ENCODE measurements around the gene WDR33.

The WDR33 gene

DNA sequence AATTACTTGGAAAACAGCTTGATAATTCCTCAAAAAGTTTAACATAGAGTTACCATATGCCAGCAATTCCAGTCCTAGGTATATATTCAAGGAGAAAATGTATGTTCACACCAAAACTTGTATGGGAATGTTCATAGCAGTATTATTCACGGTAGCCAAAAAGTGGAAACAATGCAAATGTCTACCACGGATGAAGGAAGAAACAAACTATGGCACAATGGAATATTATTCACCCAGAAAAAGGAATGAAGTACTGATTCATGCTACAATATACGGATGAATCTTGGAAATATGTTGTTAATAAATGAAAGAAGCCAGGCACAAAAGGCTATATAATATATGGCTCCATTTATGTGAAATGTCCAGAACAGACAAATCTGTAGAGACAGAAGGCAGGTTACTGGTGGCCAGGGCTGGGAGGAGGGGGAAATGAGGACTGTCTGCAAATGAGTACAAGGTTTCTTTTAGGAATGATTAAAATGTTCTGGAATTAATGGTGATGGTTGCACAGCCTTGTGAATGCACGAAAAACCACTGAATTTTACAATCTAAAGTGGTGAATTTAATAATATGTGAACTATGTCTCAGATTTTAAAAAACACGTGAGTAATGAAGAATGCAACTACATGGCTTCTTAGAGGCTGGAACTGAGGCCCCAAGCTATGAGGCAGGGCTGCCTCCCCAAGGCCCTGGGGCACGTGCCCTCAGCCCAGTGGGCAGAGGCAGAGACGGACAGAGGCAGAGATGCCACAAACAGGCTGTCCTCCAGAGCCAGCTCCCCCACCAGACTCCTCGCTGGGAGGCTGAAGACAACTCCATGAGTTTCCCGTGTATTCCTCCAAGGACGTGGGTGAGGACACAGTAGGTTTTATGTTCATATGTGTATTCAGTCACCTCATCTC is 140.7 kb downstream of the WDR33 start:
- no peak for FAIRE-seq

DNA sequence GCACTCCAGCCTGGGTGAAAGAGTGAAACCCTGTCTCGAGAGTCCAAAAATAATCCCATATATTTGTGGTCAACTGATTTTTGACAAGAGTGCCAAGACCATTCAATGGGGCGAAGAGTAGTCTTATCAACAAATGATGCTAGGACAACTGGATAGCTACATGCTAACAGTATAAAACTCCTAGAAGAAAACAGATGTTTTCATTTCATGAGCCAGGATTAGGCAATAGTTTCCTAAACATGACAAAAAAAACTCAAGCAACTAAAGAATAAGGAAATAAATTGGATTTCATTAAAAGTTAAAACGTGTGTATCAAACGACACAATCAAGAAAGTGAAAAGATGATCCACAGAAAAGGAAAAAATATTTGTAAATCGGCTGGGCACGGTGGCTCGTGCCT is 141.9 kb downstream of the WDR33 start:
- no peak for FAIRE-seq

DNA sequence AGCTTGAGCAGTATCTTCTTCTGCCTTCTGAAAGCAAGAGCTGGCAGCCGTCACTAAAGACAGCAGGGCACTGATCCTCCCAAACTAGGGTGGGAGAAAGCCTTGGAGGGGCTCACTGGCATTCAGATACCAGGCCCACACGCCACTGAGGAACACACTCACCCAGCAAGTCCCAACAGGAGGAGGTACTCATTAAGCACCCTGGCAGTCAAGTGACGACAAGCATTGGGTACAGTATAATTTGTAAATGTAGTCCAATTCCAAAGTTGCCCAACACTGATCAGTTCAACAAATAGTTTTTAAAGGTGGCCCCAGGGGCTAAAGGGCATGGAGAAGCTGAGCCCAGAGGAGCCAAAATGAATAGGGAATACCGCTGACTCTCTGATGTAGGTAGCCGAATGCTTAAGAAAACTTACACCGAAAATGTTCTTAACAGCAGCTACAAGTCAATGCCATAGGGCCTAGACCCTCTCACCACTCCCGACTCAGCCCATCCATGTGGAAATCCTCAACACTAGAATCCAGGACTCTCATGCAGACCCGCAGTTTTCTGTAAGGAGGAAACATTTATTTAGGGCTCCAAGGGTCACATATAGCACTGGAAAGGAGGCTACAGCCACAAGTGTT is 145.6 kb downstream of the WDR33 start:
- no peak for FAIRE-seq

DNA sequence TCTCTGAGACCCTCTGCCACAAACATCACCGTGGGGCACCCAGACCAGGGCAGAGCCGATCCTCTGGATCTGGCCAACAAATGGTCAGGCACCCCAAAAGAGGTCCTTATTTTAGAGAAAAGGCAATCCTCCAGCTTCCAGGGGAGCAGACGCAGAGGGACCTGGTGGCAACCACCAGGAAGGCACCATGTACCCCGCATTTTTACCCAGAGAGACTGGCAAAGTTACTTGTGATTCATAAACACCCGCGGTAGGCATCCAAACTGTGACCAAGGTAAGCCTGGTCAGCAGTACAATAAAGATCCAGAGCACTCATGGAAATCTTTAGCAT is 146.1 kb downstream of the WDR33 start:
- FAIRE-seq = no peak

DNA sequence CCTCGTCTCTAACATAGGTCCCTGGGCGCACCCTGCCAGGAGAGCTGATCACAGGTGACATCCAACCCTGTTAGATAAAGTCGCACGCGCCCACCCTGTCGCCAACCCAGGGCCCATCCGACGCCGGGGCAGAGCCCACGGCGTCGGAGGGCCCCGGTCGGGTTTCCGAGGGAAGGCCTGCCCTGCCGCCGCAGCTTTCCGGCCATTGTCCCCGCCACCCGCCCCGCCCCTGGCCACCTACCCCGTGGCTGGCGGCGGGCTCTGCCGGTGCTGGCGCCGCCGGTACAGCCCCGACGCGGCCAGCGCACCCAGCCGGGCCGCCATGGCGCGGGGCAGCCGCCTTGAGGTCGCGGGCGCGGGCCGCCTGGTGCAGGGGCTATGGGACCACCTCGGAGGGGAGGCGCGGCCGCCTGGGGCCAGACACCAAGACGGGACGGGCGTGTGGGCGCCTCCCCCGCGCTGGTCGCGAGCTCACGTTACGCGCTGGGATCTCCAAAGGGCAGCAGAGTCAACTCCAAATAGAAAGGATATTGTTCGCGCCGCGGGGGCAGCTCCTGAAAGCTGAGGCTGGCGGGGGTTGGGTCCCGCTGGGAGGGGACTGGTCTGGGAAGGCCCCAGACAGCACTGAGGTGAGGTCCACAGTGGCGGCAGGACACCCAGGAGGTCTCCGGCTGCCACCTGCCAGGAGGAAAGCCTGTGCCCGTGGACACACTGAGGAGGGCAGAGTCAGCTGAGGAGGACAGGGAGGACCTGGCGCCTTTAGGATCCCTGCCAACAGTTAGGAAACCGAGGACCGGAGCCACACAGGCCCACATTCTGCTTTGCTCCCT is 146.7 kb downstream of the WDR33 start:
- FAIRE-seq = no peak

DNA sequence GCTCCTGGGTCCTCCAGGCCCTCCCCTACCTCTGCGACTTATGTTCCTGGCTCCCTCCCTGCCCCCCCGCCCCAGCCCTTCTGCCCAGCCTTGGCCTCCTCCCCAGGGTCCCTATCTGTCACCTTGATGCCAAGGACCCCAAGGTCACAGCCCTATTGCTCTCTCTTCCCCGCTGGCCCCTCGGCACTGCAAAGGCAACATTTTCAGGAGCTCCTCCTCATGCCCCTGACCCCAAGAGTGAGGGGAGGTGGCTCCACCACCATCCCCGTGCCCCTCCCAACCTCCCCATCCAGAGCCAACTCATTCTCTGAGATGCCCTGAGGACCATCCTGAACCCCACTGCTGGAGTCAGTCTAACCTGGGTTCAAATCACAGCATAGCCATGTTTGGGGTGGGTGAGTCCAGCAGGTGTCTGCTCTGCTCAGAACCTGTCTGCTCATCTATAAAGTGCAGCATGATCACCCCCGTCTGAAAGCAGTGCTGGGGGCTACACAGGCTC is 147.4 kb downstream of the WDR33 start:
- no peak for FAIRE-seq

DNA sequence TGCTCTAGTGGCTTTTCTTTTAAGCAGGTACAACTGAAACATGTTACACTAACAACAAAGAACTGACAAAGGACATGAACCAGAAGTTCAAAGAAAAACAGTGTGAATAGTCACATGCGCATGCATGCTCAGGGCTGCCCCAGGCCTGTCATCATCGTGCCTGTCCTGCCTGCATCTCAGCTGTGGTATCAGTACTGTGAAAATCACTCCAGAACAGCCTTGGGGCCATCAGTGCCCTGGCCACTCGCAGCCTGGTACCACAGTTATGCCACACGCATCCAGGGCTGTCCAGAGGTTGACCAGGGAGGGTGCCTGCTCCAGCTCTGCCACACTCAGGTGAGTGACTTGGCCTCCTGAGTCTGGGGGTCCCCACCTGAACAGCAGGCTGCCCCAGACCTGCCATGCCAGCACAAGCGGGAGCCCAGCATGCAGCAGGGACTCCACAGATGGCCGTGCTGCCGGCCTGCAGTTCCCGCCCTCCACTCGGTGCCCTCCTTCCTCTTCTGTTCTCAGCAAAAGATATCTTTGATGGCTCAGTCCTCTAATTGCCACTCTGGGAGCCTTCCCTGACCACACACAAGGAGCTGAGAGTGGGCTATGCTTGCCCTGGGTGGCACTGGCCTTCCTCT is 147.9 kb downstream of the WDR33 start:
- no peak for FAIRE-seq

DNA sequence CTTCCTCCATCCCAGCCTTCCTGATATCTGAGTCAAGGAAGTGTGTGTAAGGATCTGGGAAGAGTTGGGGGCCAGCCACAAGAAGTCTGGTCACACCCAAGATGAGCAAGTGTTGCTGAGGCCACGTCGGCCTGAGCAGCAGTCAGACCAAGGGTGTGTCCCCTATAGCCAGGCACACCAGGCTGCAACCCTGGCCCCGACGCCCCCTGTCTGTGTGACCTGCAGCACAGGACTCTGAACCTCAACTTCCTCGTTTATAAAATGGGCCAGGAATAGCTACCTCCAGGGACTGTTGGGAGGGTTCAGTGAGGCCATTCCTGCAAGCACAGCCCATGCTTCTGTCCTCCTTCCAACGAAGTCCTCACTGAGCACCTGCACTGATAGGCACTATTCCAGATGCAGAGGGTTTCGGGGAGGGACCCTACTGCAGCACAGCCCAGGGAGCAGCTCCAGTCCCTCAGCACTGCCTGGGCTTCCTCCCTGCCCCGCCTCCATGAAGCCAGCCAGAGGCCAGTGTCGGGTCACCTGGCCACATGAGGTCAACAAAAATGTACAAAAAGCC is 148.9 kb downstream of the WDR33 start:
- FAIRE-seq = no peak

DNA sequence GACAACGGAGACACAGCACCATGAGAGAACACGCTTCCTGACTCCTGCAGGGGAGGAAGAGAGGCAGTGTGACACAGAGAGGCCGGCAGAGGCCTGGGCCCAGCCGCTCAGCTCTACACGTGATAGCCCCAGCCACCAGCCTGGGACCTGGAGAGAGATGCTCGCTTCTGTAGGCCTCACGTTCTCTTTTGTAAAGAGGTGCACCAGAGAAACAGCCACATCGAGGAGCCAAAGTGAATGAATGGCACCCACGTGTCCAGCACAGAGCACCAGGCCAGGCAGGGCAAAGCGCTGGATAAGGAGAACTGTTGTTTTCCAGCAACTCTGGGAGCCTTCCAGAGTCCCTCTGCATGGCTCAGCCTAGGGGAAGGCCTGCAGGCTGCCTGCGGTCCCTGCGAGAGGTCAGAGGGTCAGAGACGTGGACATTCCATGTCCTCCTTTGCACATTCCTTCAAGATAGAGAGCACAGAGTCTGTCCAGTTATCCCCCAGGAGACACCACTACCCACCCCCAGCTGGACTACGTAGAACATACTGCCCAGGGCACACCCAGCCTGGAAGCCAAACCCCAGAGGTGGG is 149.8 kb downstream of the WDR33 start:
- no peak for FAIRE-seq

DNA sequence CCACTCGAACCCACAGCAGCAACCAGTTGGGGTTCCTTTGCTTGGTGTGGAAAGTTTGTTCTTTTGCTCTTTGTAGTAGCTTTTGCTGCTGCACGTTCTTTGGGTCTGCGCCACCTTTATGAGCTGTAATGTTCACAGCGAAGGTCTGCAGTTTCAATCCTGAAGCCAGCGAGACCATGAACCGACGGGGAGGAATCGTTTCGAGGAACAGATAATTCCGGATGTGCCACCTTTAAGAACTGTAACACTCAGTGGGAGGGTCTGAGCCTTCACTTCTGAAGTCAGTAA is 150.7 kb downstream of the WDR33 start:
- FAIRE-seq = no peak

DNA sequence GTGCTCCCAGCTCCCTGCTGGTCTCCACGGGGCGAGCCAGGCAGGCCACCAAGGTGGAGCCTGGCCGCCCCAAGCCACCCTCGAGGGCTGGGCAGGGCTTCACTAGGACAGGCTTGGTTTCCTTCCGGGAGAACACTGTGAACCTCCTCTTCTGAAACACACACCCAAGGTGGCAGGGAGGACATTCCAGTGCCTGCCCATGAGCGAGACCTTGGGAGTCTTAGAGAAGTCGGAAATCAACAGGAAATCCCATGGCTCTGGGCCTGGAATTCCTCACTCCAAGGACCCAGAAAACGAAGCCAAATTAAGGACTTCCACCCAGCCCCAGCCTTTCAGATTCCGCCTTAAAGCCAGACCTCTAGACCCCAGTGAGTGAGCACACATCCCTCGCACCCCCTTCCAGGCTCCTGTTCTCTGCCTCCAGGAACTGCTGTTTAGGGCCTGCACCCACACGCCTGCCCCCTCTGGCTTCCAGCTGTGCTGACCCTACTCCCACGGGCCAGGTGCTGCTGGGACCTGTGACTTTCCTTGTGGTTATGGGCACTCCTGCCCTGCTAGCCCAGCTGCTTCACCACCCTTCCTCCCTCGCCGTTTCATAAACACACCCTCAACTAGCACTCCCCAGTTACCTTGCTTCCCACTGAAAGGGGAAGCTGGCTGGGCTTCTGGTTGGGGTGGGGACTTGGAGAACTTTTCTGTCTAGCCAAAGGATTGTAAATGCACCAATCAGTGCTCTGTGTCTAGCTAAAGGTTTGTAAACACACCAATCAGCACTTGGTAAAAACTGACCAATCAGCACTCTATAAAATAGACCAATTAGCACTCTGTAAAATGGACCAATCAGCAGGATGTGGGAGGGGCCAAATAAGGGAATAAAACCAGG is 151.3 kb downstream of the WDR33 start:
- no peak for FAIRE-seq

DNA sequence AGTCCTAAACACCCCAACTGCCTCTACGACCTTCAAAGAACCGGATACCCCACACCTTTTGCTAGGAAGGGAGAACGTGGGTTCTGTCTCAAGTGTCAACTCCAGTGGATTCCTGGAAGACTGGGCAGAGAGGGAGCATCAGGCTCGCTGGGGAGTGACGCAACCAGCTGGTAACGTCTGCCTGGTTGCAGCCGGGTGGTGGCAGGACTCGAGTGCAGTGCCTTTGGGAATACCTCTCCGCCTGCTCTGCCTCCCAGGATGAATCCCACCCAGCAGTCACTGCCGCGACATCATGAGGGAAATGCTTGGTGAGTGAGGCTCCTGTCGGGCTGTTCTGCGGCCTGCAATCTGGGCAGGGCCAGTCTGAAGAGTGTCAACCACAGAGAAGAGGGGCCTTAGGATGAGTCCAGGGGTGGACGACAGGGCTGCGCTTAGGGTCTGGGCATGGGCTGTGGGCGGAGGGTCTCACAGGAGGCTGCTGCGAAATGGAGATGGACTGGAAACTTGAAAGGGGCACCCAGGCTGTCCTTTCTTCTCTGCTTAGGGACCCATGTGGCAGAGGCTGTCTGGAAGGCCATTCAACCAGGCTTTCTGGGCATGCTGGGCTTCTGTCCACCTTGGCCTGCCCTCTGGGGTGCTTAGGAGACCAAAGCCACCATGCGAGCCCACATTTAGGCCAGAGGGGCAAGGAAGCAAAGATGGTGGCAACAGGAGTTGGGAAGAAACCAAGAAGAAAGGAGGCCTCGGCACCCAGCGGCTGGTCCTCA is 152.1 kb downstream of the WDR33 start:
- FAIRE-seq = no peak

DNA sequence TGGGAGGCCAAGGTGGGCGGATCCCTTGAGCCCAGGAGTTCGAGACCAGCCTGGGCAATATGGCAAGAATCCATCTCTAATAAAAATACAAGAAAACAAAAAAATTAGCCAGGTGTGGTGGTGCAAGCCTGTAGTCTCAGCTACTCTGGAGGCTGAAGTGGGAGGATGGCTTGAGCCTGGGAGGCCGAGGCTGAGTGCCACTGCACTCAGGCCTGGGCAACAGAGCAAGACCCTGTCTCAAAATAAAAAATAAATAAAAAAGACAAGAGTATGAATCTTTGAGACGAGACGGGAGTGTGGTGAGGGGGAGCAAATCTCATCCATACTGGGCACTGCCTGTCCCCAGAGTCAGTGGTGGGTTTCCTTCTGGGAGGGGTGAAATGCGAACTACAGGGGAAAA is 152.8 kb downstream of the WDR33 start:
- no peak for FAIRE-seq

DNA sequence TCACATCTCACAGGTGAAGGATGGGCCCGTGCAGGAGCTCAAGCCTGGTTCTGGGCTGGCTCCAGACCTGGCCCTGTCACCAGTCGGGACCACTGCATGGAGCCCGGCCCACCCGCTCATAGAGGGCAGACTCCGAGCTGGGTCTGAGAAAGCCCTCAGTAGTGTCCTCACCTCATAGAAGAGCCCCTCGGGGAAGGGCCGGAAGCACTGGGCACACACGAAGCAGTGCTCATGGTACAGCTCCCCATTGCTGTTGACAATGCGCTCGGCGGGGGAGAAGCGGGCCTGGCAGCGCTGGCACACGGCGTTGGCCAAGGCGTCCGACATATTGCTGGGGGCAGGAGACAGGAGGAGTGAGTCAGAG is 153.8 kb downstream of the WDR33 start:
- no peak for FAIRE-seq

DNA sequence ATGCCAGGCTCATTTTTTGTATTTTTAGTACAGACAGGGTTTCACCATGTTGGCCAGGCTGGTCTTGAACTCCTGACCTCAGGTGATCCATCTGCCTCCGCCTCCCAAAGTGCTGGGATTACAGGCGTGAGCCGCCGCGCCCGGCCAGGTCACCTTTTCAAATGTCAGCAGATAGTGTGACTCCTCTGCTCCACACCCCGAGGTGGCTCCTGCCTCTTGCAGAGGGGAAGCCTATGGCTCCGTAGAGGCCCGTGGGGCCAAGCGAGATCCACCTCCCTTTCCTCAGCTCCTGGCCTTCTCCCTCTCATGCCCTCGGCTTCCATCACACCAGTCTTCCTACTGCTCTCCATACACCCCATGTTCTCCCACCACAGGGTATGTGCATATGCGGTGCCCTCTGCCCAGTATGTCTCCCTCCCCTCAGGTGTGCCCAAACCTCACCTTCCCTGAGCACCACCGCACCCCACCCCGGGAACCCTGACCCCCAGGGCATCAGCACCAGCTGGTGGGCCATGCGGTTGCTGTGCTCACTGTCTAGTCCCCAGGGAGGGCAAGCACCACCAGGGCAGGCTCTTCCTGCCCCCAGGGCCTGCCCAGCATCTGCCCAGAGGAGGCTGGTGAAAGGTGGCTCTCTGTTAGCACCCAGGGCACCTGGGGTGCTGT is 154.3 kb downstream of the WDR33 start:
- no peak for FAIRE-seq

DNA sequence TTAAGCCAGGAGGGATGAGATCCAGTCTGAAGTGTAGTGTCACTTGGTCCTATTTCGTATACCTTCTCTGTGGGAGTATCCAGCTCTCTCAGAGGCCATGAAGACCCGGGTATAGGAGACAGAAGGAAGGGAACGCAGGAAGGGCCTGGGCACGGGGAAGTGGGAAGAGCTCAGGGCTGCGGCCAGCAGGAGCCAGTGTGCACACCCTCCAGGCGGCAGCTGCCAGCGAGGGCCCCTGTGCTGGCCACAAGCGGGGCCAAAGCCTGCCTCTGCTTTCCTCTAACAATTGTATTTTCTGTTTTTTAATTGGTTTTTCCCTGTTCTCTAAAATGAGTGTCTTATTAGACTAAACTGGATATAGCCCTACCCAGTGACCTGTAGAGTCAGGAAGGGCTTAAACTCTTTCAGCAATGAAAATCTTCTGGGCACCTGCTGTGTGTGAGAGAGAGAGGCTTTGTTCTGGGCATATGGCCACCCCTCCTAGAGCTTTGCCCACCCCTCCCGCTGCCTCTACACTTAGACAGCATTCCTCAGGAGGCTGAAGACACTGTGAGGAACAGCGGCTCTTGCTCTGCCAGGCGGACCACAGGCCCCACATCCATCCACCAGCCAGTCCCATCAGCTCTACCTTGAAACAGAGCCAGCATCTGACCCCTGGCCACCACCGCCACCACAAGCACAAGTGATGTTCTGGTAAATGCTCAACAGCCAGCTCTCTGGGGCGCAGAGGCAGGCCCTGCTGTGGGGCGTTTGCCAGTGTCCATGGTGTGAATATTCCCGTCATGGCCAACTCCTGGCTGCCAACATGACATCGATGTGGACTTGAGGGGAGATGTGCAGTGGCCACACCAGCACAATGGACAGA is 155.5 kb downstream of the WDR33 start:
- FAIRE-seq = no peak

DNA sequence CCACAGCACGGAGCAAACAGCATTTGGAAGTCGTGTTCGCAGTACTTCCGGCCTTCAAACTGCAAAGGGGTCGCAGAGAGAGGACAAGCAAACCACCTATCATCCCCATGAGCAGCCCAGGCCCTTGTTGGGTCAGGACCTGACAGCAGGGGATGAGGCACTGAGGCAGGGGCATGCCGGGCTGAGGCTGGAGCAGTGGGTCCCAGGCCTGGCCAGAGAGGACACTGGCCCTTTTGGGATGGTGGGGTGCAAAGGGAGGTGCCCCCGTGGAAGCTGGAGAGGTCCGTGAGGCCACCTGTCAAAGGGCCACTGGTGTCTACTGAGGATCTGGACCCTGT is 156.2 kb downstream of the WDR33 start:
- FAIRE-seq = no peak

DNA sequence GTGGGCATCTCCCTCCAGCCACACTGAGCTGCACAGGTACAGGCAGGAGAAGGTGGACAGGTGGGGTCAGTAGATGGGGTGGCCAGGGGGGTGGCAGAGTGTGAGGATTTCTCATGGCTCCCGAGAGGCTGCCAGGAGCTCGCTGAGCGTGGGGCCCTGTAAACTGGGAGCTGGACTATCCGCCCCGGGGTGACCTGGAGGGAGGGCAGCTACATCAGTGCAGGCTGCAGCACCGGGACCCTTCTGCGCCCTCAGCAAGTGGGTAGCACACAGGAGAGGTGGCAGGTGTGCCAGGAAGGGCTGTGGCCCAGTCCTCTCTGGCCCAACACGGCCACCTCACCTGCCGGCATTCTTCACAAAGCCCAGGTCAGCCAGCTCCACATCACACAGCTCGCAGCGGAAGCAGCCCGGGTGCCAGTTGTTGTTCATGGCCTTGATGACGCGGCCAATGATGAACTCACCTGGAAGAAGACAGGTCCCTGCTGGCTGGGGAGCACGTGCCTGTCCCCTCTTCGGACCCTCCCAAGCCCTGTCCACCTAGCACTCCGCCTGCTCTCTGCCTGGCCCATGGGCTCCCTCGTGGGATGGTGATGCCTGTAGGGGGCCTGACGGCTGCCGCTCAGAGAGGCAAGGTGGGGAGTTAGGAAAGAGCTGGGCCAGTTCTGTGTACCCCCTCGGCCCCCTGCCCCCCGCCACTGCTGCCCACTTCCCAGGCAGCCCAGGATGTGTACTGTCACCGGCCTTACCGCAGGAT is 156.7 kb downstream of the WDR33 start:
- FAIRE-seq = no peak
